SK-N-SH treated with all-trans-retinoic acid at 6 μM for 48 hours (cell line): Measurements from ENCODE around the gene DNAJB2.

Source experiments
- ARNTL ChIP-seq: fragments of 450-650 bp; formaldehyde crosslinking; IDR thresholded peaks from 2 replicates; pipeline ENCODE4 v1.5.0; 2020; ENCODE audit warnings: low read depth, mild to moderate bottlenecking, moderate library complexity, borderline replicate concordance
- BACH2 ChIP-seq: fragments of 250-450 bp; sonication (Bioruptor Pico); IDR thresholded peaks from 2 replicates; pipeline ENCODE4 v1.9.0; 2021; ENCODE audit warnings: mild to moderate bottlenecking, borderline replicate concordance
- ISL1 ChIP-seq: fragments of 250-450 bp; sonication (Bioruptor Pico); IDR thresholded peaks from 2 replicates; pipeline ENCODE4 v2.1.2; 2022; ENCODE audit warnings: mild to moderate bottlenecking, moderate library complexity
- PATZ1 ChIP-seq: fragments of 250-450 bp; sonication (Bioruptor Pico); IDR thresholded peaks from 2 replicates; pipeline ENCODE4 v1.8.0; 2020; ENCODE audit warnings: mild to moderate bottlenecking, moderate library complexity, borderline replicate concordance
- ZFP3 ChIP-seq: fragments of 250-450 bp; sonication (Bioruptor Pico); IDR thresholded peaks from 2 replicates; pipeline ENCODE4 v1.5.0; 2020; ENCODE audit warnings: mild to moderate bottlenecking, moderate library complexity
- ZFP30 ChIP-seq: fragments of 450-650 bp; formaldehyde crosslinking; IDR thresholded peaks from 2 replicates; pipeline ENCODE4 v1.5.0; 2022; ENCODE audit warnings: mild to moderate bottlenecking, moderate library complexity

- TF ChIP-seq ISL1 (CRISPR knock-in tag) (no peak), ARNTL (CRISPR knock-in tag) (no peak), ZFP3 (CRISPR knock-in tag) (no peak), ZFP30 (no peak), BACH2 (CRISPR knock-in tag) (no peak), PATZ1 (CRISPR knock-in tag) (no peak)
These were observed 19.7 kb downstream of the DNAJB2 start for GRCh38 chr2:219298759-219299371.
